ENCODE results near the gene MAT2B. TPM values are rescaled to one million over a fixed set of nuclear protein-coding genes. Genes with fewer than 3 reads are reported as not detected.
A peak's percentile ranks its signal among the peaks of the same experiment; 100 is the strongest.

MAT2B gene
- total and polyA plus RNA-seq, 2 of the 13 experiments (the other 11 are each of a cell fraction or from before 2014, with no cell fraction given): 20.2 to 37.1 TPM

- TF ChIP-seq REST (IDR thresholded peaks at IDR 0.05; ENCODE audit: borderline replicate concordance in 1 of 2, low read depth in 1 of 2, low read length in 2 of 2): no peak
- TF ChIP-seq GRHL1 (CRISPR knock-in tag; conservative IDR thresholded peaks at IDR 0.05): no peak
- no peak for TF ChIP-seq ZNF710 (CRISPR knock-in tag; IDR thresholded peaks at IDR 0.05; ENCODE audit: borderline replicate concordance)
- TF ChIP-seq ARHGAP35 (CRISPR knock-in tag; IDR thresholded peaks at IDR 0.05; ENCODE audit: borderline replicate concordance): no peak
- no peak for TF ChIP-seq BATF2 (CRISPR knock-in tag; IDR thresholded peaks at IDR 0.05)
- no peak for TF ChIP-seq DPF2 (CRISPR knock-in tag; IDR thresholded peaks at IDR 0.05; ENCODE audit: borderline replicate concordance, low read depth)
- TF ChIP-seq CTCF (CRISPR knock-in tag; IDR thresholded peaks at IDR 0.05): peak; percentile 72
- no peak for TF ChIP-seq ATF1 (CRISPR knock-in tag; IDR thresholded peaks at IDR 0.05)
- no peak for TF ChIP-seq SRF (IDR thresholded peaks at IDR 0.05; ENCODE audit: low read depth, low read length)
- no peak for TF ChIP-seq ZNF18 (CRISPR knock-in tag; IDR thresholded peaks at IDR 0.05; ENCODE audit: insufficient replicate concordance)
- TF ChIP-seq DMAP1 (CRISPR knock-in tag; IDR thresholded peaks at IDR 0.05): no peak
- TF ChIP-seq MXD4 (CRISPR knock-in tag; IDR thresholded peaks at IDR 0.05): no peak
- TF ChIP-seq FOXO4 (CRISPR knock-in tag; conservative IDR thresholded peaks at IDR 0.05): no peak
Measured at GRCh38 chr5:163503106-163504078, 2.0 kb upstream of the MAT2B start (continued).
